HTERT RPE-1 (cell line): ENCODE results near the gene NR2F6.

ENCODE experiments used
- in situ Hi-C: fragments of 300-500 bp; cut with MboI; formaldehyde crosslinking; loops from 4 replicates; pipeline ENCODE4 v1.14.3; 2020; ENCODE audit warnings: low sequenced_read_pairs

The NR2F6 gene

DNA sequence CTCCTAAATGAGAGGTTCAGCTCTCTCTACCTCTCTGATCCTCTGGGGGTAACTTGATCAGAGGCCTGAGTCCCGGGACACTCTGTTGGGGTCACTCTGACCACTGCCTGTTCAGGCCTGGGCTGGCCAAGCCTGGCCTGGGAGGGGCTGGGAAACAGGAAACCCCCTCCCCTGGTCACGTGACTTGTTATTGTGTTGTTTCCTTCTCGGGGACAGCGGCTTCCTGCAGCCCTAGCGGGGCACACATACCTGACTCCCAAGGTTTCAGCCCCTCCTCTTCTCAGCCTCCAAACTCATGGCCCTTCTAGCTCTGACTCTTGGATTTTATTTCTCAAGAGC lies 18.9 kb upstream of the NR2F6 start, which contains the start of gene USHBP1:
Gene USHBP1 (minus strand): TSS at position 105 of the 339 bp plus-strand sequence. CDS start 446 bp downstream, outside the sequence.
- in situ Hi-C loops: no loop called here

- in situ Hi-C loops: no loop called here
These were observed 18.3 kb upstream of the NR2F6 start for GRCh38 chr19:17263712-17264640.

DNA sequence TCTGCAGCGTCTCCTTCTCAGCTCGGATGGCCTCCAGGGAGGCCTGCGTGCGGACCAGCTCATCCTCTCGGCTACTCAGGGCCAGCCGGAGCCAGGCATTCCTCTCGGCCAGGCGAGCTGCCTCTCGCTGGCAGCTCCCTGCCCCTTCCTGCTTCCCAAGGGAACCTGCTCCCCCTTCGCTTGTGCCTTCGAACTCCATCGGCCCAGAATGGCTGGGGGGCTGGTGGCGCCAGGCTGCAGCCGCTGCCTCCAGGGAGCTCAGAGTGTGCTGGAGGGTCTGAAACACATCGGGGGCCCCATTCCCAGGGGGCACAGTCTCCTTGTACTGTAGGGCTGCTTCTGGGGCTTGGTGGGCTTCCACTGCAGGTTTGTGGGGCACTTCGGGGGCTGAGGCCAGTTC lies 16.8 kb upstream of the NR2F6 start:
- in situ Hi-C loops: no loop called here

- in situ Hi-C loops: no loop called here
These were observed 15.2 kb upstream of the NR2F6 start for GRCh38 chr19:17260842-17261325.

- in situ Hi-C loops: no loop called here
These were observed 14.2 kb upstream of the NR2F6 start for GRCh38 chr19:17259934-17260333.

DNA sequence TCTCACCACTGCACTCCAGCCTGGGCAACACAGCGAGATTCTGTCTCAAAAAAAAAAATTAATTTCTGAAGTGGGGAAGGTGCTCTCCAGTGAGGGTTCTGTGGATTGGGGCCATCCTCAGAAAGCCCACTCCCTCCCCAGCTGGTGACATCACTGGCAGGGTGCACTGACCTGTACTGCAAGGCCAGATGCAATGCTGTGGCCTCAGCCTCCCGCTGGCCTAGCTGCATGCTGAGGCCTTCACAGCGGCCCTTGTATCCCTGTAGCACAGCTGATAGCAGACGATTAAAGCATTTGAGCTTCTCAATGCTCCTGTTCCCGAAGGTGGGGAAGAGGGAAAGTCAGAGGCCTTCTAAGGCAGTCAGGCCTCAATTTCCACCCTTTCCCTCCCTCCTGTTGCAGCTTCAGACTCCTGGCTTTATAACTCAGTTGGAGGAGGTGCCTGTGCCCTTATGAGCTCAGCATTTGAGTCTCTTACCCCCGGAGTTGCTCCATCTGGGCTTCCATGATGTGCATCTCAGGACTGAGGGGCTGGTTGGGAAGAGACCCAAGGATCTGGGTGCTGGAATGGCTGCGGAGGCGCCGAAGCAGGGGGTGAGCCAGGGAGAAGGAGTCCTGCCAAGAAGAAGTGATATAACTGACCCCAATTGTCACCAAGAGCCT lies 13.5 kb upstream of the NR2F6 start:
- in situ Hi-C loops: no loop called here

GRCh38 chr19:17256130-17256529 lies 10.4 kb upstream of the NR2F6 start:
- in situ Hi-C loops: no loop called here

GRCh38 chr19:17255150-17255621 lies 9.5 kb upstream of the NR2F6 start:
- in situ Hi-C loops: no loop called here

DNA sequence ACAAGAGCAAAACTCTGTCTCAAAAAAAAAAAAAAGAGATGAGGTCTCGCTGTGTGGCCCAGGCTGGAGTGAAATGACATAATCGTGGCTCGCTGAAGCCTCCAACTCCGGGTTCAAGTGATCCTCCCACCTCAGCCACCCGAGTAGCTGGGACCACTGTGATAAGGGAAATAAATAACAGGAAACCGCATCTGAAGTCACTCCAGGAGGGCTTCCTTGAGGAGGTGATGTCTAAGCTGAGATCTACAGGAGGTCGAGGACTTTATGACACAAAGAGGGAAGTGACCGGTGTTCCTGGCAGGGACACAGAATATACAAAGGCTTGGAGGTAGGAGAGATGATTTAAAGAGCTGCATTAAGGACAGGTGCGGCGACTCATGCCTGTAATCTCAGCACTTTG lies 8.9 kb upstream of the NR2F6 start:
- in situ Hi-C loops: no loop called here

- in situ Hi-C loops: no loop called here
These were observed 4.3 kb upstream of the NR2F6 start for GRCh38 chr19:17249887-17250548.

- in situ Hi-C loops: no loop called here
These were observed 2.5 kb upstream of the NR2F6 start for GRCh38 chr19:17248011-17248776.

DNA sequence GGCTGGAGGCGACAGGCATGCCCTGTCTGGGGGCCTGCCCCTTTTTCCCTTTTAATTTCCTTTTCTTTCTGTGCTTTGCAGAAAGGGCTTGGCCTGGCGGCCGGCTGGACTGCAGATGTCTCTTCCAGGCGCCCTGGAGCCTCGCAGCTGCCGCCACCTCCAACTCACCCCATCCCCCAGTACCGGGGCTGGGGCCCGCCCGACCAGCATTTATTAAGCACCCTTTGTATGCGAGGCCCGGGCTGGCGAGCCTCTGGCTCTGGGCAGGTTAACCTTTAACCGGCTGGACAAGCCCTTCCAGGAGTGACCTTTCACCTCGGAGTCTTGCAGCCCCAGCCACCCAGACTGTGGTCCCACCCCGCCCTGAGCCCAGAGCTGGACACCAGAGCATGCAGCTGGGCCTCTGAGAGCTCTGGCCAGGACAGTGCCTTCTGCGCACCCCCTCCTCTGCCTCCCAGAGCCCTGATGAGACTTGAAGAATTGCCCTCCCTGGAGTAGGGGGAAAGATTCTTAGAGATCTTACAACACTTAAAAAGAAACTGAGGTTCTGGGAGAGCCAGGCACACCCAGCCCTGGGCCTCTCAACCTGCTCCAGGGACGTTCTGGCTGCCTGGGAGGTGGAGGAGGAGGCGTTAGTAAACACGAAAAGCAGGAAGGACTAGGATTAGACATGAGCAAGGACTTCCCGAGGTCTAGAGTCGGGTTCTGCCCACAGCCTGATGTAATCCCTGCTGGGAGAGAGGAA lies 1.1 kb upstream of the NR2F6 start:
- in situ Hi-C loops: no loop called here

DNA sequence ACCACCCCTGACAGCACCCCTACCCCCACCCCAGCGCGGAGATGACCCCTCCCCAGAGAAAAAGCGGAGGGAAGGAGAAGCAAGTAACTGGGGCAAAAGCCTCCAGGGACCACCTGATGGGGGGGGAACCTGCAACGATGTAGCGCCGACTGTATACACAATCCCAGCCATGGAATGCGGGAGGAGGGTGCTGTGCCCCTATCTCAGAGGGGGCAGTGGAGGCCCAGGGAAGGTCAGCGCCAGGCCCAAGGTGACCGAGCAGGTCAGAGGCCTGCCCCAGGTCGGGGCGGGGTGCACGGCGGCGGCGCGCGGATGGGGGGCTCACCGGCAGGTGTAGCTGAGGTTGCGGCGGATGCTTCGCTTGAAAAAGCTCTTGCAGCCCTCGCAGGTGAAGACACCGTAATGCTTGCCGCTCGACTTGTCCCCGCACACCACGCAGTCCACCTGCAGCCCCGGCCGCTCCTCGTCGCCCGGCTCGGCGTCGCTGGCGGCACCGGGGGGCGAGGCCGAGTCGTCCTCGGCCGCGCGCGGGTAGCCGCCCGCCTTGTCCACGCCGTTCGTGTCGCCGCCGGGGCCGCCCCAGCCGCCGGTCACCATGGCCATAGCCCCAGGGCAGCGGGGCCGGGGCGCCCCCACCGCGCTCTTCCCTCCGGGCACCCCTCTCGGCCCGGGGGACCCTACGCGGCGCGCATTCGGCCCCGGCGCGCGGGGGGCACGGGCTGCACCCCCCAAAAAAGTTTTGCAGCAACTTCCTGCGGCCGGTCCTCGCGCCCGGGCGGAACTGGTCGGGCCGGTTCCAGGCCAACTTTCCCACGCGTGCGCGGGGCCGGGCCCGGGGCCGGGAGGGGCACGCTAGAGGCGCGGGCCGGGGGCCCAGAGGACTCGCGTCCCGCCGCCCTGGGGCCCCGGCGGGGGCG lies 843 bp downstream of the NR2F6 start:
- in situ Hi-C loops: no loop called here

DNA sequence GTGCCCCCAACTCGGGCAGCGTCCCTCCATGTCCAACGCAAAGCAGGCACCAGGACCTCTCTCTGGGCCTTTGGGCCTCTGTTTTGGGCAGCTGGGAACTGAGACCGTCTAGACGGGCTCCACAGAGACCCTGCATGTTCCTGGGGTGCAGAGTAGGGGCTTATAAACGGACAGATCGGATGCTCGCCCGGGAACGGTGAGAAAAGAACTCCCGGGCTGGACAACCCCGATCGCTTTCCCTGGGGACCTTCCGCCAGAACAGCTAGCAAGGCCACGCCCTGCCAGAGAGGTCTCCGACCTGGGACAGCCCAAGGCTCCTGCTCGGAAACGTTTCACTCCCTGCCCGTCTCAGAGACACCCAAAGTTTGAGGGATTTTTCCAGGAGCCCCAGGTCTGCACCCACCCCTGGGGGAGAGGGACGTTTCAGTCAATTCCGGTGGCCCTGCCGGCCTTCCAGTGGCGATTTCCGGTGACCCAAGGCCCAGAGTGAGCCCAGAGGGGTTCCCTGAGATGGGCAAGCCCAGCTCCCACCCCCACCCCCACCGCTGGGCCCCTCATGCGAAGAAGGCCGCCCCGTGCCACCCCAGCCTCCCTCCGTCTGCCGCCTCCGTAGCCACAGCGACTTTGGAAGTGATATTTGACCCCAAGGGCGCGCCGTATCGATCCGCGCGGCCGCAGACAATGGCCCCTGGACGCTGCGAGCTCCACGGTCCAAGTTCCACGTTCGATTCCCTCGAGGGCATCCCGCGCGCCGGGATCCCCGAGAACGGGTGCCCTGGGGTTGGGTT lies 1.7 kb downstream of the NR2F6 start:
- in situ Hi-C loops: no loop called here

DNA sequence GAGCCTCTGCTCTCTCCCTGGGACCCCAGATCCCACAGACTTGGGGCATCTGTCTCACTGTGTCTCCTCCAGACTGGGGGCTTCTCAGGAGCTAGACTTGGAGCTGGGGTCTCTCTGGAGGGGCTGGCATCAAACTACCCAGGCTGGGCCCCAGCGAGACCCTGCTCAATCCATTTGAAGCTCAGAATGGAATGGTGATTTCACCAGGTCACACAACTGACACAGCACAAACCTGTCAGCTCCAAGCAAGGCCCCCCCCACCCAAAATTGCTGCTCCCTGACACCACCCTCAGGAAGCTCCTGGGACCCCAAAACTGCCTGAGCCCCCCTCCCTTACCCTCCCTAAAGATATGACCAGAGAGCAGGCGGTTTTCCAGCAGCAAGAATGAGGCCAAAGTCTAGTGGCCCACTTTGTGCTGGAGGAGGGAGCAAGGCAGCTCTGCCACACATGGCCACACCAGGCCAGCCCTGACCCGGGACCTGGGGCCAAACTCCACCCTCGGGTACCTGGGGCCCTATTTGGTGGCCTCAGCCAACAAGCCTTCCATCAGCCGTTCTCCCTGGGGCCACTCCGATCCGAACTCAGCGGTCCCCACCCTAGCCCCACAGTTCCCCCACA lies 2.4 kb downstream of the NR2F6 start:
- in situ Hi-C loops: no loop called here

DNA sequence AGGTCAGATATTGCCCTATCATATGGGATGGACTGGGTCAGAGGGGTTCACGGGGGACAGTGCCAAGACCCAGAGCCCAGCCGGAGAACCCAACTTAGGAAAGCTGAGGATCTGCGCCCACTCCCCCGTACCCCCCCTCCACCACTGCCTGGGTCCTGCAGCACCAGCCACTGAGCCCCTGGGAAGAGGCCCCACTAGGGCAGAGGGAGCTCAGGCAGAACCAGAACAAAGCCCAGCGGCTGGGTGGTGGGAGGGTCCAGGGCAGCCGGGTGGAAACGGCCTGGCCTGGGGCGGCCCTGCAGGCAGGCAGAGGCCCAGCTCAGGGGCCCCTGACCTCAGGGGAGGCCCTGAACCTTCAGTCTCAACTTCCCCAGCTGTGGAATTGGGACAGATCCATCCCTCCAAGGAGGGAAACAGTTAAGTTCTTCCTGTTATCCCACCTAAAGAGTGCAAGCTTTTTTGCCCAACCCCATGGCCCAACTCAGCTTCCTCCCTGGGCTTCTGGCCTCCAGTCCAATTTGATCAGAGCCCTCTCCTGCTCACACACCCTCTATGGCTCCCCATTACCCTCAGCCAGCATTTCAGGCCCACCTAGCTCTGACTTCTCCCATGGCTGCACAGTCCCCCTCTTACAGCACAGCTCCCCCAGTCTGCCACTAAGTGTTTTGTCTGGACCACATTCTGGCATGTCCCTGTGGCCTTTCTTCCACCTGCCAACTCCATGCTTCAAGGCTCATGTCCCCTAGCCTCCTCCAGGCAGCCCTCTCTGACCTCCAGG lies 3.1 kb downstream of the NR2F6 start:
- in situ Hi-C loops: no loop called here

GRCh38 chr19:17240826-17241399 lies 4.8 kb downstream of the NR2F6 start:
- in situ Hi-C loops: no loop called here
